Measurements from ENCODE around the gene CHCHD1.

DNA sequence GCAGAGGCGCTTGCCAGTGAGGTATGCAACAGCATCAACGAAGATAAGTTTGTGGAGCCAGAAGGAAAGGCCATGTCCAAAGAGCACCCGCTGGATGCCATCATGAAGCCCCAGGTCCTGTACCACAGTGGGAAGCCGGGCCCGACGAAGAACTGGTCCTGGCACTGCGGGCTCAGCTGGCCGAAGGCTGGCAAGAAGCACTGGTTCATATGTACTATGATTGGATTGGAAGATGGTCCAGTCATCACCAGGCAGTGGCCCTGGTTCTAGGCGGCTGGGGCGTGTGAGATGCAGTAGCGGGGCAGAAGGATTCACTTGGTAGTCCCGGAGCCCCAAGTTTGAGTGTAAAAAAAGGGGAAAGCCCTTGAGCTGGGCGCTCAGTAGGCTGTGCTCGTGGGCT is 25.6 kb downstream of the CHCHD1 start:
- TF ChIP-seq, protein P1, sequence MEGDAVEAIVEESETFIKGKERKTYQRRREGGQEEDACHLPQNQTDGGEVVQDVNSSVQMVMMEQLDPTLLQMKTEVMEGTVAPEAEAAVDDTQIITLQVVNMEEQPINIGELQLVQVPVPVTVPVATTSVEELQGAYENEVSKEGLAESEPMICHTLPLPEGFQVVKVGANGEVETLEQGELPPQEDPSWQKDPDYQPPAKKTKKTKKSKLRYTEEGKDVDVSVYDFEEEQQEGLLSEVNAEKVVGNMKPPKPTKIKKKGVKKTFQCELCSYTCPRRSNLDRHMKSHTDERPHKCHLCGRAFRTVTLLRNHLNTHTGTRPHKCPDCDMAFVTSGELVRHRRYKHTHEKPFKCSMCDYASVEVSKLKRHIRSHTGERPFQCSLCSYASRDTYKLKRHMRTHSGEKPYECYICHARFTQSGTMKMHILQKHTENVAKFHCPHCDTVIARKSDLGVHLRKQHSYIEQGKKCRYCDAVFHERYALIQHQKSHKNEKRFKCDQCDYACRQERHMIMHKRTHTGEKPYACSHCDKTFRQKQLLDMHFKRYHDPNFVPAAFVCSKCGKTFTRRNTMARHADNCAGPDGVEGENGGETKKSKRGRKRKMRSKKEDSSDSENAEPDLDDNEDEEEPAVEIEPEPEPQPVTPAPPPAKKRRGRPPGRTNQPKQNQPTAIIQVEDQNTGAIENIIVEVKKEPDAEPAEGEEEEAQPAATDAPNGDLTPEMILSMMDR (IDR thresholded peaks at IDR 0.05), result no peak
- no peak for TF ChIP-seq POLR2A (IDR thresholded peaks at IDR 0.05)

Measured in suprapubic skin (tissue), 3 donors.